Measurements from ENCODE around the gene PADI2. TPM values are rescaled to one million over a fixed set of nuclear protein-coding genes. Genes with fewer than 3 reads are reported as not detected.

The PADI2 gene
- total and polyA plus RNA-seq, 2 donors (not counting 3 experiments of a cell fraction or from before 2014, with no cell fraction given), result not detected

GRCh38 chr1:17094664-17095063 is 24.6 kb downstream of the PADI2 start:
- Histone ChIP-seq H3K4me2 (ENCODE audit: insufficient read depth, low read length) (no peak overlapping the region), H3K9ac (replicated peaks; ENCODE audit: extremely low read depth, insufficient read depth, low read length) (no peak overlapping the region), H3K27me3 (ENCODE audit: control insufficient read depth in 2 of 2, insufficient read depth in 2 of 2, low read length in 2 of 2) (peaks cover 0 to 4% of the 10 kb centered on the region in 2 experiments), H2AFZ (ENCODE audit: low read depth, low read length) (no peak overlapping the region), H3K27ac (ENCODE audit: insufficient read depth, low read depth, low read length) (no peak overlapping the region), H3K9me1 (replicated peaks; ENCODE audit: control insufficient read depth, extremely low read depth, insufficient read depth, low read length) (no peaks in the 10 kb centered on the region), H3K36me3 (ENCODE audit: control insufficient read depth in 2 of 2, extremely low read depth in 1 of 2, insufficient read depth in 2 of 2, low read length in 2 of 2) (no peaks in the 10 kb centered on the region), H3K9me3 (replicated peaks; ENCODE audit: control insufficient read depth, insufficient read depth, low read length) (no peaks in the 10 kb centered on the region), H4K20me1 (replicated peaks; ENCODE audit: control insufficient read depth, extremely low read depth, insufficient read depth, low read length) (no peaks in the 10 kb centered on the region), H3K79me2 (ENCODE audit: control insufficient read depth, insufficient read depth, low read length) (no peaks in the 10 kb centered on the region), H3K4me3 (replicated peaks in 1 of 3; ENCODE audit: insufficient read depth in 1 of 3, low read depth in 1 of 3, low read length in 3 of 3) (no peak overlapping the region), H3K4me1 (ENCODE audit: control insufficient read depth, extremely low read depth, insufficient read depth, low read length) (no peaks in the 10 kb centered on the region)
- DNase-seq (ENCODE audit: low read depth, low spot score) (no peak), FAIRE-seq (no peak)
- dilution Hi-C loops (cut with MboI; ENCODE audit: extremely low pct_ligation_motif_present, low sequenced_read_pairs), result no loop called here
- no TSS peak for BruUV-seq (replicated peaks)
- POLR2A ChIA-PET, result no interaction called here
- TF ChIP-seq MYC (IDR thresholded peaks at IDR 0.05; ENCODE audit: low read depth, low read length) (no peak), GATA2 (IDR thresholded peaks at IDR 0.05; ENCODE audit: insufficient read depth, insufficient read length, low read depth, low read length) (no peak)
- CTCF ChIA-PET, result no interaction called here
- intact Hi-C loops (cut with micrococcal nuclease), result no loop called here

GRCh38 chr1:17093822-17094393 is 25.3 kb downstream of the PADI2 start:
- Histone ChIP-seq H3K4me1 (ENCODE audit: control insufficient read depth, extremely low read depth, insufficient read depth, low read length) (no peaks in the 10 kb centered on the region), H3K36me3 (ENCODE audit: control insufficient read depth in 2 of 2, extremely low read depth in 1 of 2, insufficient read depth in 2 of 2, low read length in 2 of 2) (no peaks in the 10 kb centered on the region), H3K9ac (replicated peaks; ENCODE audit: extremely low read depth, insufficient read depth, low read length) (no peak overlapping the region), H3K4me3 (replicated peaks in 1 of 3; ENCODE audit: insufficient read depth in 1 of 3, low read depth in 1 of 3, low read length in 3 of 3) (no peak overlapping the region), H3K27me3 (ENCODE audit: control insufficient read depth in 2 of 2, insufficient read depth in 2 of 2, low read length in 2 of 2) (peaks cover 0 to 4% of the 10 kb centered on the region in 2 experiments), H3K4me2 (ENCODE audit: insufficient read depth, low read length) (no peak overlapping the region), H3K79me2 (ENCODE audit: control insufficient read depth, insufficient read depth, low read length) (no peaks in the 10 kb centered on the region), H3K27ac (ENCODE audit: insufficient read depth, low read depth, low read length) (no peak overlapping the region), H4K20me1 (replicated peaks; ENCODE audit: control insufficient read depth, extremely low read depth, insufficient read depth, low read length) (no peaks in the 10 kb centered on the region), H3K9me3 (replicated peaks; ENCODE audit: control insufficient read depth, insufficient read depth, low read length) (no peaks in the 10 kb centered on the region), H3K9me1 (replicated peaks; ENCODE audit: control insufficient read depth, extremely low read depth, insufficient read depth, low read length) (no peaks in the 10 kb centered on the region), H2AFZ (ENCODE audit: low read depth, low read length) (no peak overlapping the region)
- FAIRE-seq, result no peak
- no TSS peak for BruUV-seq (replicated peaks)
- dilution Hi-C loops (cut with MboI; ENCODE audit: extremely low pct_ligation_motif_present, low sequenced_read_pairs), result no loop called here
- no peak for DNase-seq (ENCODE audit: low read depth, low spot score)
- ChIA-PET POLR2A (no interaction called here), CTCF (no interaction called here)
- intact Hi-C loops (cut with micrococcal nuclease), result no loop called here
- TF ChIP-seq JUN (IDR thresholded peaks at IDR 0.05; ENCODE audit: borderline replicate concordance, insufficient read depth, insufficient read length, low read depth), result no peak
- TF ChIP-seq GATA2 (IDR thresholded peaks at IDR 0.05; ENCODE audit: insufficient read depth, insufficient read length, low read depth, low read length), result no peak
- TF ChIP-seq POLR2AphosphoS5 (IDR thresholded peaks at IDR 0.05; ENCODE audit: insufficient read depth, low read depth, low read length), result no peak
- TF ChIP-seq MYC (IDR thresholded peaks at IDR 0.05; ENCODE audit: low read depth, low read length), result no peak
- TF ChIP-seq EZH2 (IDR thresholded peaks at IDR 0.05; ENCODE audit: borderline replicate concordance, low read depth, low read length, severe bottlenecking), result no peak
- no peak for TF ChIP-seq FOS (IDR thresholded peaks at IDR 0.05; ENCODE audit: borderline replicate concordance, insufficient read depth, low read length)
- TF ChIP-seq POLR2A (IDR thresholded peaks at IDR 0.05; ENCODE audit: low read depth, low read length), result no peak
- TF ChIP-seq MAX (IDR thresholded peaks at IDR 0.05; ENCODE audit: insufficient read depth, insufficient read length), result no peak
- TF ChIP-seq CTCF (IDR thresholded peaks at IDR 0.05; ENCODE audit: extremely low read depth in 1 of 2, insufficient read depth in 1 of 2, low read depth in 1 of 2, low read length in 2 of 2), result no peak
